HG03342 (cell line): ENCODE results near the gene SLC22A5.

Source experiments
- ATAC-seq: cut with Tn5 transposase; IDR thresholded peaks from one replicate; pipeline ENCODE4 v1.9.1; 2021; ENCODE audit warnings: mild to moderate bottlenecking, moderate library complexity; ENCODE audit not compliant: unreplicated experiment

Gene SLC22A5

DNA sequence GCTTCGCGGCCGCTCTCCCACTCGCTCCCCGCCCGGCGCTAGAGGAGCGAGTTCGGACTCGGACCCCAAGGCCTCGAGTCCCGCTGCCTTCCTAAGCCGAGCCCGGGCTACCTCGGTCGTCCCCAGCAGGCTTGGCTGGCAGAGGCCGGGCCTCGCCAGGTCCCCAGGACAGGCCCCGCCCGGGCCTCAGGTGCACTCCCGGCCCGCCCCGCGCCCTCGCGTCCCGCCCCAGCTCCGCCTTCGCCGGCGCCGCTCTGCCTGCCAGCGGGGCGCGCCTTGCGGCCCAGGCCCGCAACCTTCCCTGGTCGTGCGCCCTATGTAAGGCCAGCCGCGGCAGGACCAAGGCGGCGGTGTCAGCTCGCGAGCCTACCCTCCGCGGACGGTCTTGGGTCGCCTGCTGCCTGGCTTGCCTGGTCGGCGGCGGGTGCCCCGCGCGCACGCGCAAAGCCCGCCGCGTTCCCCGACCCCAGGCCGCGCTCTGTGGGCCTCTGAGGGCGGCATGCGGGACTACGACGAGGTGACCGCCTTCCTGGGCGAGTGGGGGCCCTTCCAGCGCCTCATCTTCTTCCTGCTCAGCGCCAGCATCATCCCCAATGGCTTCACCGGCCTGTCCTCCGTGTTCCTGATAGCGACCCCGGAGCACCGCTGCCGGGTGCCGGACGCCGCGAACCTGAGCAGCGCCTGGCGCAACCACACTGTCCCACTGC is at the start of gene SLC22A5:
SLC22A5 (plus strand) TSS at position 237 of the 707 bp plus-strand sequence; CDS start at position 500, 263 bp downstream.
- ATAC-seq: peak; percentile 89

DNA sequence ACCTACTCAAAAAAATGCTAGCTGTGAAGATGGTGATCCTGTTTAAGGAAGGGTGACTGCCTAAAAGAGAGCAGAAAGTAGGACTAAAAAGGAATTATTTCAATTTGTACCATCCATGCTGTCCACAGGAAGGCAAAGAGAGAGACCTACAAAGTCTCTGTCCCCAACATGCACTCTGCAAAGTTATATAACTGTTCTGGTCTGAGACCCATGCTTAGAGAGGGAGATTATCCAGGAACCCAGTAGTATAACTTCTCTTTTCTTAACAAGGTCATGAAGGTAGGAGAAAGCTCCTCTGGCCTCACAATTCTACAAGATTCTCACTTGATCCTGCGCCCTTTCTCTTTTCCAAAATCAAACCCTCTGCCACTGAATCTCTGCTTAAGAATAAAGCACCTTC is 49.5 kb upstream of the SLC22A5 start:
- ATAC-seq: no peak

DNA sequence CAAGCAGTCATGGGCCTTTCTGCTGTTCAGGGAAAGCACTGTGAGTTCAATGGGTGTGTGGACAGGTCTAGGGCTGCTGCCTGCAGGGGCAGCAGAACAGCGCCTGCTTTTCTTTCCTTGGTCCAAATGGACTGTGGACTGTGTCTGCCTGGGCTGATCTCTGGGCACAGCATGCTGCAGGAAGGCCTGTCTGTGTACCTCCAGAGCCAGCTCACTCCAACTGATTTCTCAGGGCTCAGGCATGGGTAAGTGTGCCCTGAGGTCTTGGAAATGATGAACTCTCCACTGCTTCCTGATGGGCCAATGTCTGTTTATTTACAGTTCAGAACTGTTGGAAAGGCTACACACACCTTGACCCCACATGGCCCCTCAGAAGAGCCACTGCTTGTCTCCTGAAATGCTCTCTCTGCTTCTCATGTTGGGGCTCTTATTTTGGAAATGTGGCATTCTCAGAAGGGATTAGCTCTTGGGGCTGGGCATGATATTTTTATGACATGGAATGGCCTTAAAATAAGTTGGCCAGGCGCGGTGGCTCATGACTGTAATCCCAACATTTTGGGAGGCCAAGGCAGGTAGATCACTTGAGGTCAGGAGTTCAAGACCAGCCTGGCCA is 48.3 kb upstream of the SLC22A5 start:
- no peak for ATAC-seq

DNA sequence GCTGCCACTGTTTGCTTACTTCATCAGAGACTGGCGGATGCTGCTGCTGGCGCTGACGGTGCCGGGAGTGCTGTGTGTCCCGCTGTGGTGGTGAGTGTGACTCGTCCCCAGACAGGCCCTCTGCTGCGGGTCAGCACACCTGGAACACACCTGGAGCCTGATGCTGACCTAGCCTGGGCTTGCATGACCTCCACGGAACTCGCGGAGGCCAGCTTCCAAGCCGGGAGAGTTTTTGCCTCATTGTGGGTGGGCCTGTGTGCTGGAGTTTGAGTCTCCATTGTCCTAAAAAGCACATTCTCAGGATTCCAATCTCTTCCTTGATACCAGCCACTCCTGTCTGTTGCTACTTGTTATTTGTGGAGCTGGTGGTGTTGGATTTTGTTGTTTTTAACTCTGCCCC is 47.2 kb upstream of the SLC22A5 start:
- ATAC-seq: no peak

DNA sequence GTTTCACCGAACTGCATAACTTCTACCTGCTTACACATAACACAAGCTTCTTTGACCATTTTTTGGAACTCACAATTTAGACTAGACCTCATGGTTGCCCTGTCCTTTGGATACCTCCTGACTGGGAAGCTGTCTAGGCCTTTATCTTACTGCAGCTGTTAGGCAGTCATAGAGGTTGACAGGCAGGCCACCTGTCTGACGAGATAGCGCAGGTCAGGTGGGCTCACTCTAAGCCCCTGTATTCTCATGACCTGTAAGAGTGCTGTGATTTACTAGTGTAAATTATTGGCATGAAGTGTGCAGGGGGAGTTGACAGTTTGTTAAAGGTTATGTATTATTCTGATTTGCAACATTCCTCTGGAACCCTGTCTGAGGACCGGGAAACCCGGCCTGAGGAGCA is 46.3 kb upstream of the SLC22A5 start:
- no peak for ATAC-seq

DNA sequence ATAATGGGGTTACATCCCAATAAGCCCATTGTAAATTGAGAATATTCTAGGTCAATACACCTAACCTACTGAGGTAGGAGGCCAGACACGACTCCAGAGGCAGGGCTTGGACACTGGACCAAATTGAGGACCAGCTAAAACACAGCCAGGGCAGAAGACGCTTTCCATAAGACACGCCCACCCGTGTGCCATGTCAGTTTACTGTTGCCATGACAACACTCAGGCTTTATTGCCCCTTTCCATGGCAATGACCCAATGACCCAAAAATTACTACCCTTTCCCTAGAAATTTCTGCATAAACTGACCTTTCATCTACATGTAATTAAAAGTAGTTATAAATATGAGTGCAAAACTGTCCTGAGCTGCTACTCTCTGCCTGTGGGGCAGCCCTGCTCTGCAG is 43.8 kb upstream of the SLC22A5 start:
- no peak for ATAC-seq

DNA sequence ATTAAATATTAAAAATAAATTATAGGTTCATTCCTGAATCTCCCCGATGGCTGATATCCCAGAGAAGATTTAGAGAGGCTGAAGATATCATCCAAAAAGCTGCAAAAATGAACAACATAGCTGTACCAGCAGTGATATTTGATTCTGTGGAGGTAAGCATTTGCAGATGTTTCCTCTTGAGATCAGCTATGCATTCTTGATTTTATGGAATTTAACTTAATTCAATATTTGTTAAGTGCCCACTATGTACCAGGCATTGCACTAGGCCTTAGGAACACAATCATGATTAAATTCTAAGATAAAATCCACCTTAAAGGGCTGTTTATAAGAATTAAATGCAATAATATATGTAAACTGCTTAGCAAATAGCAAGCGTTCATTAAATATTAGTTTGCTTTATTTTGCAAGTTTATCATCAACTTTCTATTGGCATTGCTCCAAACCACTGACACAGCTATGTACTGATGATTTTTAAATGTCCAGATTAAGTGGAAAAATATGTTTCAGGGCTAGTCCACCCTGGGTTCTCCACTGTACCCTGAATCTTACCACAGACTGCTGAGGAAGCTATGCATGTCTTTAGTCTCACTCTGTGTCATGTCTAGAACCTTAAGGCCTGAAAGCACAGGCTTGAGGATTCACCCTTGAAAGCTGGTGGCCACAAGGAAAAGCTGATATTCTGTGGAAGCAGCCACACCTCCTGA is 42.1 kb upstream of the SLC22A5 start:
- no peak for ATAC-seq

DNA sequence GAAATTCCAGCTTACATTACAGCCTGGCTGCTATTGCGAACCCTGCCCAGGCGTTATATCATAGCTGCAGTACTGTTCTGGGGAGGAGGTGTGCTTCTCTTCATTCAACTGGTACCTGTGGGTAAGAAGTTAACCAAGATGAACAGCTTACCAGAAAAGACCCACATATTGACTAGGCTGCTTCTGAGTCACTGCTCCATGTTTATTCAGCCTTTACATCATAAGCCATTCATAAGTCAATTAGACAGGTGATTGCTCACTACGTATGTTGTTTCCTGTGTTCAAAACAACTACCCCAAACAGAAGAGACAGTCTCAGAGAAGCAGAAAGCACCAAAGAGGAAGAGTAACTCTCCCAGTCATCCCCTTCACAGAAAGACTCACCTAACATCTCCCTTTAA is 34.7 kb upstream of the SLC22A5 start:
- ATAC-seq: no peak

DNA sequence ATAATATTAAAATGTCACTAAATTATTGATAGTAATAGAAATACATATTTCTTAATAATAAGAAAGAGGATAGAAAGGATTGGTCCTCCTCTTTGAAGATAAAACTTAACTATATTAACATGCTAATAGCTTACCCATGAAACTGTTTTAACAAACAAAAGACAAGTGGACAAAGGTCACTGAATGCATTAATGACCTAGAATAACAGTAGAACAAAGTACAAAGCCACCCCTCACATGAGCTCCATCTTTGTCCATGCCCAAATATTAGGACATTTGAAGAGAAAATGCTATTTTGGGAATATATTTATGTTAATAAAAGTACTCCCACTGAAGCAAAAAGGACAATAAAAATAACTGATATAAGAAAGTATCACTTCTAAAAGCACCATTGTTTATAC is 34.1 kb upstream of the SLC22A5 start:
- ATAC-seq: no peak

DNA sequence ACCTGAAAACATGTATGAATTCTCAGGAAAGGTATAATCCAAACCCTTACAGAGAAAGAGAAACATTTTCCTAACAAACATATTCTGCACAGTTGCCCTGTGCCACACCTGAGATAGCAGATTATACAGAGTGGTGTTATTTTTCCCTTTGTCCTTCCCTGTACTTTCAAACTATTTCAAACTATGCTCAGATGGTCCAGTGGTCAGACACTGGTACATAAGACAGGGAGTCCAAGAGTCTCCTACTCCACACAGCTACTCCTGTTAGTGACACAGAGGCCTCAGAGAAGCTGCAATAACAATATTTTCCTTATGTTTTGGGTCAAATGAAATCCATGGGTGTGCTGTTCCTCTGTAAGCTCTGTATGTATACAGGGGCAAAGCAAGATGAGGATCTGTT is 30.0 kb upstream of the SLC22A5 start:
- no peak for ATAC-seq

DNA sequence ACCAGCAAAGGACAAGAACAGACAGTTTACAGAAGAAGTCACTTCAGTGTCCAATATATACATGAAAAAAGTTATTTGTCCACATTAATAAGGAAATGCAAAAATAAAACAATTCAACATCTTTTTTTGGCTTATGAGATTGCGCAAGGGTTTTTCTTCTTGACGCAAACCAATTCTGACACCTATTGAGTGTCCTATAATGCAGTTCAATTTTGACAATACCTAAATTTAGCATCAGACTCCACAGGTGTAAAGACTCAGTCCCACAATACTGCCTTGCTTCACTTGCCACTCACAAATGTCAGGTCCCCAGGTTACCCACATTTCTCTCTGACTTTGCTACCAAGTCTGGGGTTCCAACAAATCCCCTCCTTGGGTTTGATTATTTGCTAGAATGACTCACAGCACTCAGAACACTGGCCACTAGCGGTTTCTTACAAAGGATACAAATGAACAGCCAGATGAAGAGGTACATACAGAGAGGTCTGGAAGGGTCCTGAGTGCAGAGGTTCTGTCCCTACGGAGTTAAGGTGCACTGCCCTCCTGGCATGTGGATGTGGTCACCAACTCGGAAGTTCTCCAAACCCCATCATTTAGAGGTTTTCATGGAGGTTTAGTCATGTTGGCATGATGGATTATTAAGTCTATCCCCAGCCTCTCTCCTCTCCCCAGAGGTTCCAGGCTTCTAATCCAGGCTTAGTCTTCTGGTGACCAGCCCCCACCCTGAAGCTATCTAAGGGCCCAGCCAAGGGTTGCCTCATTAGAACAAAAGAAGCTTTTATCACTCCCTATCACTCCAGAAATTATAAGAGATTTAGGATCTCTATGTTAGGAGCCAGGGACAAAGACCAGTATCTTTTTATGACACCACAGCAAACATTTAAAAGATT is 27.0 kb upstream of the SLC22A5 start:
- ATAC-seq: no peak

DNA sequence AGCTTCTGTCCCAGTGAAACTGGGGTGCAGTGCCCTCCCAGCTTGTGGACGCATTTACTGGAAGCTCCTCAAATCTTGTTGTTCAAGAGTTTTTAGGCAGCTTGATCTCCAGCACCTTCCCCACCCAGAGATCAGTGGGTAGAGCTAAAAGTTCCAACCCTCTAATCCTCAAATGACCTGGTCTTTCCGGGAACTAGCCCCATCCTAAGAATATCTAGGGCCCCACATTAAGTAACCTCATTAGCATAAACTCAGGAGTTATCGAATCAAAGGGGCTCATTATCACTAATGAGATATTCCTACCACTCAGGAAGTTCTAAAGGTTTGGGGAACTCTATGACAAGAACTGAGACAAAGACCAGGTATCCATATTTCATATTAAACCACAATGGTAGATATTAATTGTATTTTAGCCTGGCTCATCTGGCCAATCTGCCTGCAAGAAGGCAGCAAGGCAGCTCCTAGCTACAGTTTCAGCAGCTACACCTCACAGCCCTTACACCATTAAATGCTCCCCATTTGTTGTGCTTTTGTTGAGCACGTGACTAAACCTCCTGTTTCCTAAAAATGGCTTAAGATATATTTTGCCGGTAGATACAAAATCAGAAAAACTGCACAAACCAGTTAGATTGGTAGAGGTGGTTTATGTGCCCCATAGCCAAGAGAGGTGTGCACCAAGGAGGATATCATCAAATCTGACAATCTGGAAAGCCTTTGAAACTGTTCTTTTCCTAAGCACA is 24.6 kb upstream of the SLC22A5 start:
- ATAC-seq: no peak

DNA sequence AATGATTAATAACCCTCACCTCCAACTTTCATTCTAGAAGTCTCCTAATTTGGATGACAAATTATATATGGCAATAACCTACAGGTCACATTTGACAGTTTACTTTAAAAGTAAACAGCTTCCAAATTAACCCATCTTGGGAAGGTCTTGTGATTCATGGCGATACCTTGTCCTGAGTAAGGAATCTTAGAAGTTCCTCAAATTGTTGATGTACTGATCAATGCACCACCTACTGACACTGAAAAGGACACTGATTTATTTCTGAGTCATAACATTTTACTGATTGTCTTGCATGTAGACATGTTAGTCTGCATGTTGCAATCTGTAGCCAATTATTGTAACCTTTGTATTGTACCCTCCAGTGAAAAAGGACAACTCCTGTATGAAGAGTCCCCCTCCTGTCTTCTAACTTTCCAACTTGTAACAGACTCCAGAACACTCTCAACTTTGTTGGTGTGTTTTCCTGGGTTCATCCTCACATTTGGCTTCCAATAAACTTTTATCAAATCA is 16.0 kb upstream of the SLC22A5 start:
- no peak for ATAC-seq

DNA sequence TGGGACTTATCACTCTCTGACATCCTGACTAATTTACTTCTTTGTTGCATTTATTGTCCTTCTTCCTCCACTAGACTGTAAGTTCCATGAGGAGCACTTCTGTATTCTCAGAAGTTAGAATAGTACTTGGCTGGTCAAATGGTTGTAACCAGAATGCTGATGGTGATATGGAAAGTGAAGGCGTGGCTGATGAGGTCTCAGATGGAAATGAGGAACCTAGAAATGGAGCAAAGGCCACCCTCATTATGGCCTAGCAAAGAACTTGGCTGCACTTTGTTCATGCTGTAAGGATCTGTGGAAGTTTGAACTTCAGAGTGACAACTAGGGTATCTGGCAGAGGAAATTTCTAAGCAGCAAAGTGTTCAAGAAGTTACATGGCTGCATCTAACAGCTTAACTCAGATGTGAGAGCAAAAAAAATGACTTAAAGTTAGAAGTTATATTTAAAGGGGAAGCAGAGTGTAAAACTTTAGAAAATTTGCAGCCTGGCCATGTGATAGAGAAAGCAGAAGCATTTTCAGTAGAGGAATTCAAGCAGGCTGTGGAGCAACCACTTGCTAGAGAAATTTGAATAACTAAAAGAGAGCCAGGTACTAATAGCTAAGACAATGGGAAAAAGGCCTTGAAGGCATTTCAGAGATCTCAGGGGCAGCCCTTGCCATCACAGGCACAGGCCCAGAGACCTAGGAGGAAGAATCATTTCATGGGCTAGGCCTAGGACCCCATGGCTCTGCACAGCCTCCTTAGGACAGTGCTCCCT is 14.9 kb upstream of the SLC22A5 start:
- no peak for ATAC-seq

DNA sequence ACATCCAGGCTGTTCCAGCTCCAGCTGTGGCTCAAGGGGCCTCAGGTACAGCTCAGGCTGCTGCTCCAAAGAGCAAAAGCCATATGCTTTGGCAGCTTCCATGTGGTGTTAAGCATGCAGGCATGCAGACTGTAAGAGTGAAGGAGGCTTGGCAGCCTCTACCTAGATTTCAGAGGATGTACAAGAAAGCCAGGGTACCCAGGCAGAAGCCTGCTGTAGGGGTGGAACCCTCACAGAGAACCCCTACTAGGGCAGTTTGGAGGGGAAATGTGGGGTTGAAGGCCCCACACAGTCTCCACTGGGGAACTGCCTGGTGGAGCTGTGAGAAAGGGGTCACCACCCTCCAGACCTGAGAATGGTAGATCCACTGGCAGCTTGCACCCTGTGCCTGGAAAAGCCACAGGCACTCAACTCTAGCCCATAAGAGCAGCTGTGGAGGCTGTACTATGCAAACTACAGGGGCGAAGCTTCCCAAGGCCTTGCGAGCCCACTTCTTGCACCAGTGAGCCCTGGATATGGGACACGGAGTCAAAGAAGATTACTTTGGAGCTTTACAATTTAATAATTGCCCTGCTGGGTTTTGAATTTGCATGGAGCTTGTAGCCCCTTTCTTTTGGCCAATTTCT is 14.3 kb upstream of the SLC22A5 start:
- no peak for ATAC-seq

DNA sequence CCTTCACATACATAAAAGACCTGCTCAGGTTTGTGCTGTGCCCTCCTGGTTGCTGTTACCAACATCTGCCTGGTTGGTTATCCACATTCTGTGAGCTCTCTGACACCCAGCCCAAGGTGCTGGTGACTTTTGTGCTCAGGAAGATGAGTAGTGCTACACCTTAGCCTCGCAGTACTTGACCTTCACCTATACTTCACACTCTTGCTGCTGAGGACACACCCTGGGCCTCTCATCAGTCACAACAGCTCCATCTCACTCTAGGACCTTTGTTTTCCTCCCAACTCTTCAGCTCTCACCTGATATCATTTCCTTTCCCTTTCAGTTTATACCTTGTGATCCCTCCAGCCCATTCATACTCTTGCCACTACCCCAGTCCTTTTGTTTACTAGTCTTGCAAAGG is 10.7 kb upstream of the SLC22A5 start:
- ATAC-seq: no peak

DNA sequence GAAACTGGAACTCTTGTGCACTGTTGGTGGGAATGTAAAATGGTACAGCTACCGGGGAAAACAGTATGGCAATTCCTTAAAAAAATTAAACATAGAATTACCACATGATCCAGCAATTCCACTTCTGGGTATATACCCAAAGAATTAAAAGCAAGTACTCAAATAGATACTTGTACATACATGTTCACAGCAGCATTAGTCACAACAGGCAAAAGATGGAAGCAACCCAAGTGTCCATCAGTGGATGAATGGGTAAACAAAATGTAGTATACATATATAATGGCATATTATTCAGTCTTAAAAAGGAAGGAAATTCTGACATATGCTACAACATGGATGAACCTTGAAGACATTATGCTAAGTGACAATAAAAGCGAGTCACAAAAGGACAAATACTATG is 7.4 kb upstream of the SLC22A5 start:
- ATAC-seq: no peak

DNA sequence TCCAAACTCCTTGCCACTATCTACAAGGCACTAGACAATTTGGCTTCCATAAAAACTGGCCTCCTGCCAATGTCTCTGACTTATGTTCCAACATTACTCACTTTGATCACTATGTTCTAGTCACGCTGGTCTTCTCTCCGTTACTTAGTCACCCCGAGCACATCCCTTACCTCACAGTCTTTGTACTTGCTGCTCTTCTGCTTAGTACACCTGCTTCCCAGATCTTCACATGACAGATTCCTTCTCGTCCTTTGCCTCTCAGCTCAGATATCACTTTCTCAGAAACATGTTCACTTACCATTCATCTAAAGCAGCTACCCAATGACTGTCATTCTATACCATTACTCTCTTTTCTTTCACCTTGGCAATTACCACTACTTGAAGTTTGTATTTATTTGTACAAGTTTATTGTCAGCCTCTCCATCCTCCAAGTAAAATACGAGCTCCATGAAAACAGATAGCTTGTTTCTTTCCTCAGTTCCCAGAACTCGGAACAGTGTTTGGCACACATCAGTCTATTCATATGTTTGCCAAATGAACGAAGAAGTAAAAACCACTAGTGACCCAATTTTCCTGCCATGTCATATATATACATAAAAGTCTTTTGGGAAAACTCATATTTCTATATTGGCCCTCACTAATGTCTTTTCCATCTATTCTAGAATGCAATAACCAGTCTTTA is 5.9 kb upstream of the SLC22A5 start:
- no peak for ATAC-seq

DNA sequence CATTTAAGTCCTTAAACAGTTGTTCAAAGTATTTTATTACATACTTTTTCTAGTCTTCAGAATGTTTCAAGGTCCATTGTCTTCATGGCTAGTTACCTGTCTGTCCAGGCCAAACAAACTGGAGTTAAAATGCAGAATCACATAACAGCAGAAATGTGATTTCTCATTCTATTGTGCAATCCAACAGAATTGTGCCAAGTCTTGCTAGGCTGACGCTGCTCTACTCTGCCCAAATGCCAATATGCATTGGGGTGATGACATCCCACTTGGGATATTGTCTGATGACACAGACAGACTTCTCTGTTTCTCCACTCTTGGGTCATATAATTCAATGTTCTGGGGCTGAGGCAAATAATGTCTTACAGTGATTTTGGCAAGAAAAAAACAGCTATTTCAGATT is 5.2 kb upstream of the SLC22A5 start:
- no peak for ATAC-seq
